Measurements from ENCODE around the gene SH3BP4.

- no peak for TF ChIP-seq CTCF (conservative IDR thresholded peaks at IDR 0.05; ENCODE audit: low read depth, low read length)
- TF ChIP-seq EZH2 (IDR thresholded peaks at IDR 0.05; ENCODE audit: borderline replicate concordance, low read depth, low read length, poor library complexity, severe bottlenecking) = no peak
Measured at GRCh38 chr2:235080101-235080500, 128.3 kb downstream of the SH3BP4 start.
